ENCODE data around the gene CACNA2D3.

The CACNA2D3 gene

DNA sequence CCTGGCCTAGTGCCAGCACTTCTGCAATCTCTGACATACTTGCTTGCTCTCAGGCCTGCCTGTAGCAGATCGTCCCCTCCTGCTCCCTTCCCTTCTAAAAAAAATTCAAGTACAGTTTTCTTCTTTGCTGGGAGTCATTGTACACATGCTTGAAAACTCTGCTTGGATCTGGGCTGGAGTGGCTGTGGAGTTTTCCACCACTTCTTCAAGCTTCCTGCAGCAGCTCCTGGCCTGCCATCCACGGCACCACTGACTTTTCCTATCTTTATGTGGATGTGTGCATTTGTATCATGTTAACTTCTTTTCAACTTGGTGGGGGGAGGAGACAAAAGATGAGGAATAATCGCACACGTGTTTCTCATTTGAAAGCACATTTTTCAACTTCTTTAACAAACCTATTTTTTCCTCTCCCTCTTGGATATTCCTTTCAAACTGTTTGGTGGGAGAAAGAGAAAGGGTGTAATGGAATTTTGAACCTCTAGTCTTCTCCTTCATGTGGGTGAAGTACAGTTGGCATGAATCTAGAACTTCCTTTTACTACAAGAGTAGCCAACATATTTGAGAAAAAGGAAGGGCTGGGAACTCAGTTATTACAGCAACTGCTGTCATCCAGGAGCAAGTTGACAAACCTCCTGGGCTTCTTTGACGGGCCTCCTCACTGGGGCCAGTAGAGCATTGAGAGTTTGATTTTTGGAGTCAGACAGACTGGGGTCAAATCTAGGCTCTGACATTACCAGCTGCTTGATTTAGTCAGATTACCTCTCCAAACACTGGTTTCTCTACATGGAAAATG is 866.7 kb downstream of the CACNA2D3 start:
- DNase-seq, result no peak

DNA sequence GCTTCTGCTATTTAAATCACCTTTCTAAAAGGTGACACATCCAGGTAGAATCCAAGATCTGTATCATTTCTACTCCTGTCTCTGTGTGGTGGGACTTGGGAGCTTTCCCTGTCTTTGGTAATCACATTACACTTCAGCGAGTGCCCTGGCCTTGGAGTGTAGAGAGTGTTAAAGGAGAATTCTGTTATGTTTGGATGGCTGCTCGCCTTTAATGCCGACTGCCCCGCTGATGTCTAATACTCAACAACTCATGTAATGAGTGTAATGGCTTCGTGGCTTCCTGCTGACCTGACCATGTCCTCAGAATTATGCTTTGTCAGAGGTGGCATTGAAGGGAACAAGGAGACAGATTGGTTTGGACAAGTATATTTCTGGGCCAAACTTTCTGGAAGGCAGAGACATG is 871.8 kb downstream of the CACNA2D3 start:
- no peak for DNase-seq

DNA sequence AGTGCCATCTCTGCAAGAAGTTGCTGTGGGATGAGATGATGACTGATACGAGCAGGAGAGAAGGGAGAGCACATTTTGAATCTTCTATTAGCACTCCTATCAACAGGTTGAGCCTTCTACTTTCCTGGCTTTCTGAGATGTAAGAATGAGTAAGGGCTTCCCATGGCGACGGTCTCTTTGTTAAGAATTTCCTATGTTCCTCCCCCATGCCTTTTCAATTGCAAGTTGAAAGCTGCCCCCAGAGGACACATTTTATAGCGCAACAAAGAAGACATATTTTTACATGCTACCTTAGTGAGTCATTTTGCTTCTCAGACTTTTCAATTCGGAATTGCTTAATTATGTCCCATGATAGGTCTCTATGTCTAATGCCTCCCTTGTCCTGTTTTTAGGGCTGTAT is 876.8 kb downstream of the CACNA2D3 start:
- DNase-seq, result no peak

DNA sequence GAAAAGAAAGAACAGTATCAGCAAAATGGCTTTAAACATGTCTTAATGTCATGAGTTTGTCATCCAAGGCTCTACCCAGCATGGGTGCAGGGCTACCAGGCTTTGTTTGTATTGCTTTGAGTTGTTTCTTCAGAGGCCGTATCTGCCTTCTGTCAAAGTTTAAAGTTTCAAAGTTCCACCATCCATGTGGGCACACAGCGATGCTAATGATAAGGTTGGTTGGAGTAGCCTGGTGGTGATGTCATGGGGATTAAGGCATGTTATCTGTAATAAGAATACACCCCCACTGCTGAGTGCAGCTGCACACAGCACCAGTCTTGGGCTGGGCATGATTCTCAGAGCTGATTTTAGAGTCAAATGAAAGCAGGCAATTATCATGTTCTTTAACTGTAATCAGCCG is 877.5 kb downstream of the CACNA2D3 start:
- no peak for DNase-seq

DNA sequence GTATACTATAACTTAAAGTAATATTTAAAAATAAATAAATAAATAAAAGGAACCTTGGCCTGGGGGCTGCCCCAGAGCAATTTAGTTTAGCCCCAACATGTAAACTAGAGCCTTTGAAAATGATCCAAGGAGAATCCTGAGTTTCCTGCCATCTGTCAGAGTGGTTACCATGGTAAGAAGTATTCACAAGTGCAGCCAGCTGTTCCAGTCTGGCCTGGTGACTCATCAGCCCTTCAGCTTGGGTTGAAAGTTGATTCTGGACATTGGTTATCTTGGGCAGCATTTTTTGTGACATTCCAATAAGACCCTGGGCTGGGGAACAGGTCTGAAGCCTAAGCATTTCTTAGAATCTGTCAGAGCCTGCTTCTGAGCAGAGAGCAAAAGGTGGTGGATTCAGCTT is 878.2 kb downstream of the CACNA2D3 start:
- no peak for DNase-seq

DNA sequence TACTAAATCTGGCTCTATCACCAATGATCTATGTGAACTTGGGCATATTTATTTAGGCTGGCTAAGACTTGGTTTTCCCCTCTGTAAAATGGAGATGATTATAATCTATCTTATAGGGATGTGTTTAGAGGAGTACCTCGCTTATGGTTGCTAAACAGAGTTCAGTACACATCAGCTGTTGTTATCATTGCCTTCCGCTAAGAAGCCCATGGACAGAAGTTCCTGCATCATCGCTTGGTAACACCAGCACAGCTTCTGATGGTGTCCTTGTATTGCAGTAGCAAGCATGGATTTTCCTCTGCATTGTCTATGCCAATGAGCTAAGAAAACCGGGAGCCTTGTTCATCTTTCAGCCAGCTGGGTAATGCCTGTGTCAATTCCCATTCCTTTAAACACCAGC is 878.6 kb downstream of the CACNA2D3 start:
- no peak for DNase-seq

DNA sequence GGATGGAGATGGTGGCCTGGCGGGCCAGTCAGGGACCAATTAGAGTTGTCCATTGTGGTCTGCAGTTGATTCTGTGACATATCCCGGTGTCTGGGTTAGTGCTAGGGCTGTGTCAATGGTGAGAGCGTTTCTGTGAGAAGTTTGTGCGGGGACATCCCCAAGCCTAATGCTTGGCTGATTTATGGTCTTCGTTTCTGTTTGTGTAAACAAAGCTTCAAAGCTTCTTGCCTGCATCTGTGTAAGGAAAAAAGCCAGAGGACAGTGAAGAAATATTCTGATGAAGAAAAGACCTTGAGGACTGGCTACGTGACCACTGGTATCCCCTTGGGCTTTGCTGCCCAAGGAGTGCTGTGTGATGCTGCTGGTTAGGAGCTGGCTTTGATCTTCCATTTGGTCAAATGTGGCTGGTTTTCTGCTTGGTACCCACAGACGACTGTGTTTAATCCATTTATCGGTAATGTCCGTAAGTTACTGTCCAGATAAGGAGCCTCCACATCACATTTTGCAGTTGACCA is 880.1 kb downstream of the CACNA2D3 start:
- DNase-seq, result no peak

DNA sequence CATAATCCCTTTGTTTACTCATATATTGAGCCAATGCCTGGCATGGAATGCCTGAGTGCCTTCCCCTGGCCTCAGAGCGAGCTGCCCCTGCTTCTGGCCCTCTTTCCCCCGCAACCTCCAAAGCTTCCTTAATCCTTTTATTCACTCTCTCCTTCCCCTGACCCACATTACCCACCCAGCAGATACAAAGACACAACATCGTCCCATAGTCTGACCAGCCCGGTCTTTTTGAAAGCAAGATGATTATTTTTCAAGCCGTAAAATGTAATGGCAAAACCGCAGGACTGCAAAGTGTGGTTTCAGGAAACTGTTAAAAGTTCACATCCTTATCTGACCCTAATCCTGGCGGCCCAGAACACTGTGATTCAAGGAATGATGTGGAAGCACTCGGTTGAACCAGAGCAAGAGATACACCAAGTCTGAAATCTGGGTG is 883.9 kb downstream of the CACNA2D3 start:
- DNase-seq, result no peak

DNA sequence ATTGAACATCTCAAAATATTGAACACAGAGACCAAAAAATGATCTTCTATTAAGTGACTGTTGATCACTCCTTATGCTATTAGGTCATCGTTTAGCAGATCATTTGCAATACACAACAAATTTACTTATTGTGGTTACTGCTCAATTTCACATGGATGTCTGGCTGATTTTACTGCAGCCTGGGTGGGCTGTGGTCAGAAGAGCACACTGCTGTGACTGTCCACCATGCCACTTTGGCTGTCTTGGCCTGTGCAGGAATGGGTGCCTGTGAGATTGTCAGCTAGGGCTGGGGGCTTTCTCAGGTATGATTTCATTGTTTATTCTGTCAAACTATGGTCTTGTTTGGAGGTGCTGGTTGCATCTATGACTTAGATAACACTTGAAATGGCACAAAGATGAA is 885.6 kb downstream of the CACNA2D3 start:
- DNase-seq, result no peak

DNA sequence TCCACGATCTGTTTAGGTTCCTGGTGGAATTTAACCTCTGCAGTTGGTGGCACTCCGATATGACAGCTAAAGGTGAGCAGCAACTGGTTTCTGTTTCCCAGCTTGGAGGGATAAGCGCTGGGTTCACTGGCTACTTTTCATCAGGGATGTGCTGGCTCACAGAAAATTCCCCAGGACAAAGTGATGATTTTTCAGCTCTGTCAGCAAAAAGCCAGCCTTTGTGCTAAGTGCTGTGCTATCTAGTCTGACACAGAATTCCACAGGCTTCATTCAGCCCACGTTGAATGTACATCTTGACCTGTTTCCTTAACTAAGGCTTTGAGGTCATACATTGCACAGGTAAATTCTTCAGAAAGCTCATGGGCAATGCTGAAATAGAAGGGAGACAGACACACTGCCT is 887.0 kb downstream of the CACNA2D3 start:
- DNase-seq, result no peak

DNA sequence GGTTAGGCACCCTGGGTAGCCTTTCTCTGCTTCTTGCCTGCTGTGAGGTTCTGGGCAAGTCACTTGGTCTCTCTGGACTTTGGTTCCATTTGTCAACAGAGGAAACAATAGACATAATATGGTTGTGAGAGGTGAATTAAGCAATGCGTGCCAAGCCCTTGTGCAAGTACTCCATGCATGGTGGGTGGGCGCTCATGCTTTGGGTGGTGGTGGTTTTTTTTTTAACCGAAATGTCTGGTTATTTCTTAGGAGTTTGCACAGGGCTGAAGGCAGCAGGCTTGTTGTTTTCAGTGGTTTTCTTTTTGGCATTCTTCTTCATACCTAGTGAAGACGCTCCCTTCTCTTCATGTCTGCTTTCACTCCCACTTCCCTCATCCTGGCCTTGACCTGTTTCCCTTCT is 889.7 kb downstream of the CACNA2D3 start:
- DNase-seq, result no peak

DNA sequence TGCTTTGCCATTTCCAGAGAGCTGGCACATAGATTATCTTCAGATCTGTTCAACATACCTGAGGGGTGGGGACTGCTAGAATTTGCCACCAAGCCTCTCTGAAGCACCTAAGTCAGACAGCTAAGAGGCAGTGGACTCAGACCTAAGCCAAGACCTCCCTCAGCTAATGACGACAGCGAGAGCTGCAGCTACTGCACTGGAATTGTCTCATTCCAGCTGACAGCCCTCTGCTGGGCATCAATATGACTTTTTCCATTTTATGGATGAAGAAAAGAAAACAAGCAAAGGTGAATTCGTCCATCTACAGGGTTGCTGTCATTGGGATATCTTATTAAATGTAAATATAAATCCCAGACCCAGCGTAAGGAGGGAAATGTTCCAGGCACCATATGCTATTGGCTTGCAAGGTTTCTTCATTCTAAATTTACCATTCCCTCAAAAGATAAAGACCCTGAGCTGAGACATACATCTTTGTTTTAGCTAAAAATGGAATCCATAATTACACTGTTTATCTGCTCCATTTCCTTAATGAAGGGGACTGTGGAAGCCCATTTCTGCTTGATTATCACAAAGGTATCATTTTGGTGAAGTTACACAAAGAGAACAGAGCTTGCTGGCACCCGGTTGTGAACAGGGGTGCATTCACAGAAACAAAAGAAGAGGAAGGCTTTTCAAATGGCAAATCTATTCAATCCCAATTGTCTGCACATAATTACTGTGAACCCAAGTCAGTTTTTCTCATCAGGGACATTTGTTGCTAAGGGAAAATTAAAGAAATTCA is 891.0 kb downstream of the CACNA2D3 start:
- no peak for DNase-seq

DNA sequence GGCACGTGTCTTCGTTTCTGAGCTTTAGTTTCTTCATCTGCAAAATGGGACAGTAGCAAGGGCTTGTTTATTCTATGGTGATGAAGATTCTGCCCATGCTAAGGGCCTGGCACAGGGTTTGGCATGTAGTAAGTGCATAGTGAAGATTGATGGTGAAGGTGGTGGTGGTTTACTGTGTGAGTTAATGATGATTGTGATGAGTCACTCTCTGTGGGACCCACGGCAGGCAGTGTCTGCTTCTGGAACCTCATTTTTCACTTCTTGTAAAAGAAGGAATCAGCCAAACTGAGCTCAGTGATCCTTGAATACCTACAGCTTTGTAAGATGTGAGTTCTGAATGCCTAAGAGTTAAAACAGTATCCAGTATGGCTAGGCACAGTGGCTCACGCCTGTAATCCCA is 891.7 kb downstream of the CACNA2D3 start:
- DNase-seq, result no peak

DNA sequence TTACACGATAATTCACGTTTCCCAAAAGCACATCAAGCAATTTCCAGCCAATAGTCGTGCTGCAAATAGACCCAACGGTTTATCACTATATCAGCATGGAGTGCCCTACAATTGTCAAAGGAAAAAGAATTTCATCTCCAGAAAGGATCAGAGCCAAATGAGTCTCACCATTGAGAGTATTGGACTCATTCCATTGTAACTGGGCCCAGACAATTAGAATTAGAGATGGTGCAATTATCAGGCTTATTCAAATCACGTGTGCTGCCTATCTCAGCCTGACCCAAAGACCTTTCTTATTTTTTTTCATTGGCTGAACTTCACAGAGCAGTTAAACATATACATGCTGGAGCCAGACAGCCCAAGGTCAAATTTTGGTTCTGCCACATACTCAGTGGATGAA is 892.6 kb downstream of the CACNA2D3 start:
- no peak for DNase-seq

DNA sequence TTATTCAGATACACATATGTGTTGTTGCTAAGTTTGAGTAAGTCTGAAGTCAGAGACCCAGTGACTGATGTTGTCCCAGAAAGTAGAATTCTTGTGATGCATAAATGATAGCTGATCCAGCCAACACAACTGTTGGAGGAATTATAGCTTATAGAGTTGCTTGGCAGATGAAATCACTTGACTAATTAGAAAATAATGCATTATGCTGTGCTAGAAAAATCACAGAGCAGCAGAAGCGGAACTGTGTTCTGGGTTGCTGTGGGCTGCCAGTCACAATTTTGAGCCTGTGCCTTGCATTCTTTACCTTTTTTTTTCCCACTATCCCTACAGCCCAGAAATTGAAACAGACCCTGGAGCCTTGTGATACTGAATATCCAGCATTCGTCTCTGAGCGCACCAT is 895.5 kb downstream of the CACNA2D3 start:
- DNase-seq, result no peak

DNA sequence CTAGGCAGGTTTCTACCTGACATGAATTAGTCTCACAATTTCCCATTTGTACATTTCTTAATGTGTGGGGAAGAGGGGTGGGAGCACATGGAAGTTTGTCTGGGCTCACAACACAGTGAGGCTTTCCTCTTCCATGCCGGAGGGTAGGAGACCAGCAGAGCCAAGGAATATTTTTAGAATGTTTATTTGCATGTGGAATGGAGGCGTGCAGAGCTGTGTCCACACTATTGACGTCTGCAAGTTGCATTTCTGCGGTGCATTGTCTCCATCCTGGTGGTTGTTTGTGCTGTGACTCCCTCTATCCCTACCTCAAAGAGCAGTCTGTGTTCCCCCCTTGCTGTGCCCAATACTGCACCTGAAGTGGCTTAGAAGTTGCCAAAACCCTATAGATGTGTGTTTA is 908.6 kb downstream of the CACNA2D3 start:
- no peak for DNase-seq

DNA sequence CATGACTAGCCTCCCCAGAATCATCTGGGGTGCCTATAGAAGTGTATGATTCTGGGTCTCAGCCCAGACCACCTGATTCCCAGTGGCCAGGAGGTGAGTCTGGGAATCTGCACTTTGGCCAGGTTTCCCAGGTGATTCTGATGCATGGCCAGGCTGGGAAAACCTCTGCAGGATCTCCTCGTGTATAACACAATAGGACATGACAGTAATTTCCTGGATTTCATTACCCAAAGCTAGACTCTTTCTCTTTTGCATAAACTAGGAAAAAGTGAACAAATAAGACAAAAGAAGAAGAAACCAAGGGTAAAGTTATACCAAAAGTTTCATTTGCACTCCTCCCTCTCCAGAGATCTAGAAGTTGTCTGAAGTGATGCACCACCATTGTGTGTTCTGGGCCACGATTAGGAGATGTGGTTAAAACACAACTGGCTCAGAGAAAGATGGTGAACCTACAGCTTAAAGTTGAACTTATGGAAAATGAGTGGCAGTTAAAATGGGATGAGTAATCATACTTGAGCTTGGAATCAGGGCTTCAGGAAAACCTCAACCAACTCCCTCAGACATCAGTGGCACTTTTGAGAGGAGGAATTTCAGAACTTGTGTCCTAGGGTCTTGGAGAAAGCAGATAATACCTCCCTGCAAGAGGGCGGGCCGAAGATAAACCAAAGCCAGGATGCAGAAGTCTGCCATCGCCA is 914.7 kb downstream of the CACNA2D3 start:
- no peak for DNase-seq

DNA sequence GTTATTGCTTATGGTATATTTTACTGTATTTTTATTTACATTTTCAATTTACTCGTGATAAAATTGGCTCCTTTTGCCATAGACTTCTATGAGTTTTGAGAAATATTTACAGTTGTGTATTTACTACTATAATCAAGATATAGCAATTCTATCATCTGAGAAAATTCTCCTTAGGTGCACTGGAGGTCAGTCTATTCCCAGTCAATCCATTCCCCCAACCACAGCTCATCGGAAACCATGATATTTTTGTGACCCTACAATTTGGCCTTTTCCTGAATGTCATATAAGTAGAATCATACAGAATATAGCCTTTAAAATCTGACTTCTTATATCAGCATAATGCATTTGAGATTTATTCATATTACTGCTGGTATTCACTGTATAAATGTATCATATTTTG is 920.2 kb downstream of the CACNA2D3 start:
- no peak for DNase-seq

DNA sequence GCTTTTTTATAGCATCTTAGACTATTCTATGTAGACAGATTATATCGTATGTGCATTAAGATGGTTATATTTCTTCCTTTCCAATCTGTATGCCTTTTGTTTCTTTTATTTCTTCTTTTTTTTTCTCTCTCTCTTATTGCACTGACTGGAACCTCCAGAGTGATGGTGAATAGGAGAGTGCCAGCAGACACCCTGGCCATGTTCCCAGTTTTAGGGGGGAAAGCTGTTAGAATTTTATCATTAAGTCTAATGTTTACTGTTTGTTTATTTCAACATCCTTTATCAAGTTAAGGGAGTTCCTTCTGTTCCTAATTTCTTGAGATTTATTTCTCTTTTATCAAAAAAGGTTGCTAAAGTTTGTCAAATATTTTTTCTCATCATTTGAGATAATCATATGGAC is 922.1 kb downstream of the CACNA2D3 start:
- DNase-seq, result no peak

DNA sequence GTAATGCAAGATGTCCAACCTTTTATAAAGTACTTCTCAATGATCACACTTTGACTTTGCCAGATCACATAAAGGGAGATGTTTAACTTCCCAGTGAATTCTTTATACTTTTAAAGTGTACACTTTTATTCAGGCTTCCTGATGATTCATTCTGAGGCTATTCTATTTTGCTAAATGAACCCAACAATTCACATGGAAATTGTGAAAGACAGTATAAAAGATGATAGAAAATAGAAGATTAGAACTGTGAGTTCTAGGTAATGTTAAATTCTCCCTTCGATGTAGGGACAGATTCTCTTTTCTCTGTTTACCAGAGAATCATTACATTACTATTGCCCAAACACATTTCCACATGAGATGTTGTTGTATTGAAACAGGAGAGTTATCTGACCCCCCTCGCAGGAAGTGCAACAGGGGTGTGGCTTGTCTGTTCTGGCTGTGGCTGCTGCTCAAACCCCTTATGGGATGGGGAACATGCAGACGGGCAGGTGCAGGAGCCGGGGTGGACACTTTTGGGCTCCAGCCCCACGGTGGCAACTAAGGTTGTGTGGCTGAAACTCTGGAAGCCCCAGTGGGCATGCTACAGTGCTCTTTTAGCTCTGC is 936.8 kb downstream of the CACNA2D3 start:
- no peak for DNase-seq

DNA sequence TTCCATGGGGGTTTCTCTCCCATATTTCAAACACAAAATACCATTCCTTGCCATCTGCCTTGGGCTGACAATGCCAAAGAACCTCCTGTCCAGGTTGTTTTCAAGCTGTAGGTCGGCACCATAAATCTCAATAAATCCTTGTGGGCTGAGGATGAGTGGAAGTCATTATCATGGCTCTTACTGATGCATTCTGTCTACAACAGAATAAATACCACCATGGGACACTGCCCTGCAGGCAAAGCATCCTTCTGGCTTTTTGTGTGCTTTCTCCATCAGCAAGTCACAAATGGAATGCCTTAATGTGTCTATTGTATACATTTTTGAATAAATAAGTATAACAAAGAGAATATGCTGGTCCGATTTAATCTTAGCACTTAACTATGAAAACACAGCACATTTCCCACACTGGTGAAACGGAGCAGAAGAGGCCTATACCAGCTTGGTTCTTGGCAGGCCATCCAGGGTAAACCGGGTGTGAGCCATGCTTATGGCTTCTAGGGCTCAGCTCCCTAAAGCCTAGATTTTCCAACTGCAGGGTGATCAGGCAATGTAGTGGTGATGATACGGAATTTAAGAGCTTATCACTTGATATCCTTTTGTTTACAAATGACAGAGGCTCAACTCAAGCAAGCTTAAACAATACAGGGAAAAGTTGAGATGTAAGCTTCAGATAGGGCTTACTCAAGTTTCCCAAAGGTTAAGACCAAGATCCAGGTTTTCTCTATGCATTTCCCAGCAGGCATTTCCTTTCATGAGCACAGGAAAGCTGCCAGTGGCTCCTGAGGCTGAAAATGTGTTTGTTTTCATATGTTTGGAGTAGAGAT is 938.8 kb downstream of the CACNA2D3 start:
- DNase-seq, result no peak

DNA sequence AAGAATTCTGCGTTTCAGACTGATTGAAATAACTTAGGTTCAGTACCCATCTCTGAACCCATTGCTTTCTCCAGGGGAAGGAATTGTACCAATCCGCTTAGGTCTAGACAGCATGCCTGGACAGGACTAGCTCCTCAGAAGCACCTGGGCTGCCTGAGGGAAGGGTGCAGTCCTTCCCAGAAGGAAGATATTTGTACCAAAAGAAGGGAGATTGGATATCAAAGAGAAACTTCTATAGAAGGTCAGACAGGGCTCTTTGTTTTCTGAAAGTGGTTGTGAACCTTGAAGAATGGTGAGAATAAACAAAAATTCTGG is 939.3 kb downstream of the CACNA2D3 start:
- DNase-seq, result no peak

DNA sequence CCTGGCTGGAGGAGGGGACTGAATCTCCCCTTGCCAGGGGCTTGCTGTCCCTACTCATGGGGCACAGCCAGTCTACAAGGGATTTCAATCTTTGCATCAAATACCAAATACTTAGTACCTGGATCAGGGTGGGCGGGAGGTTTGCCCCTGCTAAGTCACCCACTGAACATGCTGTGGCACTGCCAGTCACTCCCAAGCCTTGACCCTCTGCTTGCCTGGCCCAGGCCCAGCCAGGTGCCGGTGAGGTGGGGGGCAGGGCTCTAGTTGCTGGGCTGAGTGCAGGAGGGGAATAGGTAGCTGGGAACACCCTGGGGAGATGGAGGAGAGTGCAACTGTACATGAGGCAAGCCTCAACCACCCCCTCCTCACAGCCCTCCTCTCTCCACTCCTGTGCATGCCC is 941.8 kb downstream of the CACNA2D3 start:
- DNase-seq, result no peak
